Uterus (tissue), 4 donors: Measurements from ENCODE around the gene P2RY10. TPM values are rescaled to one million over a fixed set of nuclear protein-coding genes. Genes with fewer than 3 reads are reported as not detected.

Experiments
- DNase-seq, 2 donors: peaks; one replicate each; pipeline ENCODE4 v3.0.0-alpha.2; 2019 to 2020
- H3K27ac ChIP-seq, 2 donors: fragments of 200-600 bp; sonication (generic); 1 replicate in 1 of 2; 2 replicates in 1 of 2; pipeline ENCODE4 v1.5.1; 2016 to 2018
- H3K27me3 ChIP-seq, 2 donors: fragments of 200-600 bp; sonication (generic); one replicate each; pipeline ENCODE4 v1.5.1; 2018 to 2019; ENCODE audit warnings: control low read depth in 1 of 2
- H3K36me3 ChIP-seq, 2 donors: fragments of 200-600 bp; sonication (generic); one replicate each; pipeline ENCODE4 v1.5.1; 2019; ENCODE audit warnings: control low read depth in 1 of 2
- H3K4me1 ChIP-seq, 2 donors: fragments of 200-600 bp; sonication (generic); one replicate each; pipeline ENCODE4 v1.5.1; 2018 to 2019; ENCODE audit warnings: control low read depth in 1 of 2
- H3K4me3 ChIP-seq, 2 donors: fragments of 200-600 bp; sonication (generic); 1 replicate in 1 of 2; 2 replicates in 1 of 2; pipeline ENCODE4 v1.5.1; 2018 to 2019; ENCODE audit warnings: mild to moderate bottlenecking in 1 of 2
- H3K9me3 ChIP-seq, 2 donors: fragments of 200-600 bp; sonication (generic); one replicate each; pipeline ENCODE4 v1.5.1; 2019; ENCODE audit warnings: control low read depth in 1 of 2
- POLR2A ChIP-seq, 2 donors: fragments of 450-650 bp; IDR thresholded peaks; one replicate each; pipeline ENCODE4 v1.6.1; 2016; ENCODE audit warnings: antibody characterized with exemption in 2 of 2, mild to moderate bottlenecking in 1 of 2, moderate library complexity in 1 of 2
- intact Hi-C: fragments of 100-400 bp; cut with DNase I; formaldehyde crosslinking; loops from one replicate; pipeline ENCODE4 v1.15.1; 2023; ENCODE audit warnings: low total_unique reads
- total RNA-seq, 4 donors: library from RNA; depleted of rRNA in 3 of 4; stranded (reverse); fragments of >200 nt in 3 of 4; gene quantifications; one replicate each; pipeline versions ENCODE4 v1.1.0 to v1.2.4, GENCODE V29; 2014 to 2023
- TF ChIP-seq, protein P1 (sequence below), 4 experiments: fragments of 200-600 bp in 2 of 4; fragments of 450-650 bp in 2 of 4; sonication (generic) in 2 of 4; IDR thresholded peaks; one replicate each; pipeline ENCODE4 v1.5.1; 2016 to 2019; ENCODE audit warnings: antibody characterized with exemption in 4 of 4, mild to moderate bottlenecking in 2 of 4, moderate library complexity in 1 of 4
- donor health status: DM: yes; HTN: yes; CAD: no.

P2RY10 gene
- total RNA-seq, 4 donors from 2014 or later = 1.2 TPM; not detected in 3

DNA sequence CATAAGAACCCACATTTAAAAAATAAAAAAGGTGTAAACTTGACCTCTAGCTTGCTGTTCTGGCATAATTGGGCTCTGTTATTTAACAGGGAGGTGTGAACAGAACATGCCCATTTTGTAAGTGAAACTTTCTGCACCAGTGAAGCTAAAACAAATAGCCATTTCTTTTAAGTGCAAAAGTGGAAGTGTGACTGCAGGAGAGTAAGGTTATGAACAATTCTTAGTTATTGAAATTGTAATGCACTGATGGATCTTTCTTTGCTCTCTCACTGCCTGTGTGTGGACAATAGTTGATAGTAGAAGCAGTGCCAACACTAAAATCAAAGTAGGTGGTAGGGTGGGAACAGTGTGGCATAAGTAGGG is 12.6 kb downstream of the P2RY10 start:
- no peak for DNase-seq
- TF ChIP-seq POLR2A (IDR thresholded peaks at IDR 0.05) = no peak
- TF ChIP-seq, protein P1, sequence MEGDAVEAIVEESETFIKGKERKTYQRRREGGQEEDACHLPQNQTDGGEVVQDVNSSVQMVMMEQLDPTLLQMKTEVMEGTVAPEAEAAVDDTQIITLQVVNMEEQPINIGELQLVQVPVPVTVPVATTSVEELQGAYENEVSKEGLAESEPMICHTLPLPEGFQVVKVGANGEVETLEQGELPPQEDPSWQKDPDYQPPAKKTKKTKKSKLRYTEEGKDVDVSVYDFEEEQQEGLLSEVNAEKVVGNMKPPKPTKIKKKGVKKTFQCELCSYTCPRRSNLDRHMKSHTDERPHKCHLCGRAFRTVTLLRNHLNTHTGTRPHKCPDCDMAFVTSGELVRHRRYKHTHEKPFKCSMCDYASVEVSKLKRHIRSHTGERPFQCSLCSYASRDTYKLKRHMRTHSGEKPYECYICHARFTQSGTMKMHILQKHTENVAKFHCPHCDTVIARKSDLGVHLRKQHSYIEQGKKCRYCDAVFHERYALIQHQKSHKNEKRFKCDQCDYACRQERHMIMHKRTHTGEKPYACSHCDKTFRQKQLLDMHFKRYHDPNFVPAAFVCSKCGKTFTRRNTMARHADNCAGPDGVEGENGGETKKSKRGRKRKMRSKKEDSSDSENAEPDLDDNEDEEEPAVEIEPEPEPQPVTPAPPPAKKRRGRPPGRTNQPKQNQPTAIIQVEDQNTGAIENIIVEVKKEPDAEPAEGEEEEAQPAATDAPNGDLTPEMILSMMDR (IDR thresholded peaks at IDR 0.05) = no peak
- intact Hi-C loops = no loop called here
- H3K9me3 ChIP-seq = no peaks in the 10 kb centered on the region
- H3K27me3 ChIP-seq = peaks cover 0 to 6% of the 10 kb centered on the region in 2 donors
- no peak overlapping the region for H3K4me3 ChIP-seq
- H3K4me1 ChIP-seq = no peaks in the 10 kb centered on the region
- H3K27ac ChIP-seq = no peak overlapping the region
- no peaks in the 10 kb centered on the region for H3K36me3 ChIP-seq

DNA sequence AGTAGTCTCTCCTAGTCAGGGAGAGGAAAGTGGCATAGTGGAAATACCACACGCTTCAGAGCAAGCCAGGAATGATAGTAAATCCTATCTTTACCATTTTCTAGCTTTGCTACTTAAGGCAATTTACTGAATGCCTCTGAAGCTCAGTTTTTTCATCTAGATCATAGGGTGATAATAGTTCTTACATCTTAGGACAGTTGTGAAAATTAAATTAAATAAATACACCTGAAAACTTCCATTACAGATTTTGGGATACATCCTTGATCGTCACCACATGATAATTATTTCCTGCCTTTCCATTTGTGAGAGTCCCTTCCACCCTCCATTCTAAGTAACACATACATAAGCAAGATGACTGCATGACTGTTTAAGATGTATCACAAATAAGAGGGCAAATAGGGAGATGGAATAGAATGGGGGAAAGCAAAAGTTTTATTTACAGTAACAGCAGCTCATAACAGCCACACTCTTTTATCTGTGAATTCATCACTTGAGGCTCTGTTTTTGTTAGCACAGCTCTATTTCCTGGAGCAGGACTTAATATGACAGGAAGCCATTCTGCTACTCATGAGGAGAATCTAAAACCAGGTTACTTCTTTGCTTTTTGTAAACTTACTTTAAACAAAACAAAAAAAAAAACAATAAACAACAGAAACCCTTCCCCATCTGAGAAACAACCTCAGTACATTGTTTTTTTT is 13.4 kb downstream of the P2RY10 start:
- Histone ChIP-seq H3K27ac (no peak overlapping the region), H3K27me3 (peaks cover 0 to 6% of the 10 kb centered on the region in 2 donors), H3K4me1 (no peaks in the 10 kb centered on the region), H3K4me3 (no peak overlapping the region), H3K9me3 (no peaks in the 10 kb centered on the region), H3K36me3 (no peaks in the 10 kb centered on the region)
- TF ChIP-seq, protein P1 (IDR thresholded peaks at IDR 0.05) = no peak
- no peak for TF ChIP-seq POLR2A (IDR thresholded peaks at IDR 0.05)
- DNase-seq = no peak
- intact Hi-C loops = no loop called here

DNA sequence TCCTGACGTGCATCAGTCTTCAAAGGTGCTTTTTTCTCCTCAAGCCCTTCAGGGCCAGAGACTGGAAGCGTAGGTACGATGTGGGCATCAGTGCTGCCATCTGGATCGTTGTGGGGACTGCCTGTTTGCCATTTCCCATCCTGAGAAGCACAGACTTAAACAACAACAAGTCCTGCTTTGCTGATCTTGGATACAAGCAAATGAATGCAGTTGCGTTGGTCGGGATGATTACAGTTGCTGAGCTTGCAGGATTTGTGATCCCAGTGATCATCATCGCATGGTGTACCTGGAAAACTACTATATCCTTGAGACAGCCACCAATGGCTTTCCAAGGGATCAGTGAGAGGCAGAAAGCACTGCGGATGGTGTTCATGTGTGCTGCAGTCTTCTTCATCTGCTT is 15.7 kb downstream of the P2RY10 start:
- H3K9me3 ChIP-seq = no peaks in the 10 kb centered on the region
- peaks cover 0 to 2% of the 10 kb centered on the region in 2 donors for H3K27me3 ChIP-seq
- H3K36me3 ChIP-seq = no peaks in the 10 kb centered on the region
- H3K4me1 ChIP-seq = no peaks in the 10 kb centered on the region
- no peak for TF ChIP-seq POLR2A (IDR thresholded peaks at IDR 0.05)
- TF ChIP-seq, protein P1 (IDR thresholded peaks at IDR 0.05) = no peak
- no peak overlapping the region for H3K4me3 ChIP-seq
- H3K27ac ChIP-seq = no peak overlapping the region
- DNase-seq = no peak
- intact Hi-C loops = no loop called here

DNA sequence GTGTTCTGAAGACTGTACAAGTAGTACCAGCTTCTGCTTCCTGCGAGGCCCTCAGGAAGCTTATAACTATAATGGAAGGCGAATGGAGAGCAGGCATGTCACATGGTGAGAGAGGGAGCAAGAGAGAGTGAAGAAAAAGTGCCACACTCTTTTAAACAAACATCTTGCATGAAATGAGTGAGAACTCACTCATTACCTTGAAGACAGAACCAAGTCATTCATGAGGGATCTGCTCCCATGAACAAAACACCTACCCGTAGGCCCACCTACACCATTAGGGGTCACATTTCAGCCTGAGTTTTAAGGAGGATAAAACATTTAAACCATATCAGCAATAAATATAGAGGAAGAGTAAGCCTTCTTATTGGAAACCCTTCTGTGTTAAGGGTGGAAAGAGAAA is 19.4 kb downstream of the P2RY10 start:
- H3K36me3 ChIP-seq = no peaks in the 10 kb centered on the region
- H3K27me3 ChIP-seq = no peaks in the 10 kb centered on the region
- H3K4me1 ChIP-seq = no peaks in the 10 kb centered on the region
- TF ChIP-seq, protein P1 (IDR thresholded peaks at IDR 0.05) = no peak
- TF ChIP-seq POLR2A (IDR thresholded peaks at IDR 0.05) = no peak
- no peak for DNase-seq
- H3K4me3 ChIP-seq = no peak overlapping the region
- intact Hi-C loops = no loop called here
- no peak overlapping the region for H3K27ac ChIP-seq
- H3K9me3 ChIP-seq = peaks cover 0 to 3% of the 10 kb centered on the region in 2 donors

DNA sequence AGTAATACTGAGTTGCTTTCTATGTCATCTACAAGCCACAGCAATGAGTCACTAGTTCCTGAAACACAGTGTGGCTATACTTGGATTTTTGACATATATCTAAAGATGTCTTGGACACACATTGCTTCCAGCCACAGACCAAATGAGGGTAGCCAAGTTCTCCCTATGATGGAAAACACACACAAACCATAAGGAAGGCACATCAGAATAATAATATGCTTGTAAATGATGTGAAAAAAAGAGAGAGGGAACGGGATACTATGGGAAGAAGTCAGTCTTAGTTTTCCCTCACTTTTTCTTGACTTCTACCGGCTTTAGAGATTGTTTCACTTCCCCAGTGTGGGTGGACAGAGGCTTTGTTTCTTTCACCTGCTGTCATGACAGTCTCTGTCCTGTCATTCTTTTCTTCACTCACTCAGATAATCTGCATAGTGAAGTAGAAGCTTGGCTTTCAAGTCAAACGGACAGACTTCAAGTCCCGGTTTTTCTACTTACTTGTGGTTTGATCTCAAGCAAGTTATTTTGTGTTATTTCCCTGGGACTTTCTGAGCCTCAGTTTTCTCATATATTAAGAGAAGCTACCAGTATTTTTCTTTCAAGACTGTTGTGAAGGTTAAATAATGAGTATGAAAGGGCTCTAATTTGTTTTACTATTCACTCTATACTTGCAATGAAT is 34.7 kb downstream of the P2RY10 start:
- no peak for DNase-seq
- TF ChIP-seq, protein P1 (IDR thresholded peaks at IDR 0.05) = no peak
- no peak for TF ChIP-seq POLR2A (IDR thresholded peaks at IDR 0.05)
- Histone ChIP-seq H3K27ac (no peak overlapping the region), H3K27me3 (peaks cover 0 to 11% of the 10 kb centered on the region in 2 donors), H3K4me1 (no peaks in the 10 kb centered on the region), H3K4me3 (no peak overlapping the region), H3K9me3 (no peaks in the 10 kb centered on the region), H3K36me3 (no peaks in the 10 kb centered on the region)
- intact Hi-C loops = no loop called here
